Measurements from ENCODE around the gene CNTRL.

The CNTRL gene

DNA sequence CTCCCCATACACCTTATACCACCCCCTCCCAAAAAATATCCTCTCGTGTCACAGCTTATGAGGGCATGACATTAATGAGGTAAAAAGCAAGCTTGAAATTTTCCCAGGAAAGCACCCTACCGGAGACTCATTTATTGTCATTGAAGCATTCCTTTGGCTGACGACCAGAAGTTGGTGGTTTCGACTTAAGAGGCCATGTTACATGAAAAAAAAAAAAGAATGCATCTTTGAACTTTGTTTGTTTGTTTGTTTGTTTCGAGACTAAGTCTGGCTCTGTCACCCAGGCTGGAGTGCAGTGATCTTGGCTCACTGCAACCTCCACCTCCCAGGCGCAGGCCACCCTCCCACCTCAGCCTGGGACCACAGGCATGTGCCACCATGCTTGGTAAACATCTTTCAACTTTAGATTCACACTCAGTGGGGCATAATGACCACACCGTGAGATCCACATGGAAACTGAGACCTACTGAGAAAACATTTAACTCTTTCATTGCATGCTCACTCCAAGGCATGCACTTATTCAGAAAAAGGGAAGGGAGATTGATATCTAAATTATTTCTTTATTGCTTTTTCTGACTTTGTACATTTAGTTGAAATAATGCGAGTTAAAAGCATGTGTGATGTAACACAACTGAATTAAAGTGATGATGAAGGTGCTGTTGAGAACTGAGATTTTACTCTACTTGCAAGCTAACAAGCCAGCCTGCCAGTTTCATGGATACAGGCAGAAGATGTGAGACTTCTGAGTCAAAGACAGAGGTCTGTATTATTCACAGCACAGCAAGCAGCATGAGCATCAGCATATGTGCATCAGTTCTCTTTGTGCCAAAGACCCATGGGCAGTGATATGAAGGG is 132.0 kb downstream of the CNTRL start:
- DNase-seq: no peak

GRCh38 chr9:121207371-121207940 is 132.7 kb downstream of the CNTRL start:
- DNase-seq: no peak

DNA sequence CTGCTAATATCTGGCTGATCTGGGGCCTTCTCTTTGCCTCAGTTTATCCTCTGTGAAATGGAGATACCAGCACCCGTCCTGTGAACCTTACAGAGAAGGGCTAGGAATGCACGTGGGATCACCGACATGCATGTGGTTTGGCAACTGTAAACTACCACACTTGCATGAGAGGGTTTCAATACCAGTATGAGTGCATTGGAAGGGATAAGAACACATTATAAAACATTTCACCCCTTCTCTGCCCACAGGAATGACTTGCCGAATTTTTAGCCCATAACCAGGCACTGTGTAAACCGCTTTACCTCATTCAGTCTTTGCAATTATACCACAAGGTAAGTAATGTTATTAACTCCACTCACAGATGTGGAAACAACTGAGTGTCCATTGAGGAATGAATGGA is 135.8 kb downstream of the CNTRL start:
- no peak for DNase-seq

GRCh38 chr9:121213136-121213806 is 138.5 kb downstream of the CNTRL start:
- DNase-seq: peak; percentile 71

DNA sequence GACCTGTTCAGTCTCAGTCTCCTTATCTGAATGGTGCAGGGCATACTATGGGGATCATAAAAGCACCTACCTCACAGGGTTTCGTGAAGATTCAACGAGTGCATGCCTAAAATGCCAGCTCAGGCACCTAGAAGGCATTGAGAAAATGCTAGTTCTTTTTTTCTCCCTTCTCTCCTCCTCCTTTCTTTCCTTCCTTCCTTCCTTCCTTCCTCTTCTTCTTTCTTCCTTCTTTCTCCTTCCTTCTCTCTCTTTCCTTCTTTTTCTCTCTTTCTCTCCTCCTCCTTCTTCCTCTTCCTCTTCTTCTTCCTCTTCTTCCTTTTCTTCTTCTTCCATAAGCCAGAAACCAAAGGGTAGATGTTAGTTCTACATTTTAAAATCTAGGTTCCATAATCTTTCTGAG is 139.2 kb downstream of the CNTRL start:
- no peak for DNase-seq

DNA sequence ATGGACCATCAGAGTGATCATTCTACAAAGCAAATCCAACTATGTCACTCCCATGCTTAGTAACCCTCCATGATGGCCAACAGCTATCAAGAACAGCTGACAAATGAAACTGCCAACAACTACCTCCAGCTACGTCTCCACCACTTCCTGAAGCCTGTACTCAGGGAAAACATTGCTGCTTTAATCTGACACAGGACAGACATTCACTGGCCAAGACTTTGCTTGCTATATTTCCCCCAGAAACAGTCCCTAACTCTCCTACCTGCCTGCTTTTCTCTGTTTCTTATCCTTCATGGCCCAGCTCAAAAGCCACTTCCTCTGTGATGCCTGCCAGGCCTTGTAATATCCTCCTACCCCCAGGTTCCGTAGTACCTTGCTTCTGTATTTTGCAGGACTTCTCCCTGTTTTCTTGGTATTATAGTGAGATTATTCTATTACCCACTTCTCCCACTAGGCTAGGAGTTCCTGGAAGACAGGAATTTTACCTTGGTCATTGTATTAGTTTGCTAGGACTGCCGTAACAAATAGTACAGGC is 141.6 kb downstream of the CNTRL start:
- DNase-seq: no peak

DNA sequence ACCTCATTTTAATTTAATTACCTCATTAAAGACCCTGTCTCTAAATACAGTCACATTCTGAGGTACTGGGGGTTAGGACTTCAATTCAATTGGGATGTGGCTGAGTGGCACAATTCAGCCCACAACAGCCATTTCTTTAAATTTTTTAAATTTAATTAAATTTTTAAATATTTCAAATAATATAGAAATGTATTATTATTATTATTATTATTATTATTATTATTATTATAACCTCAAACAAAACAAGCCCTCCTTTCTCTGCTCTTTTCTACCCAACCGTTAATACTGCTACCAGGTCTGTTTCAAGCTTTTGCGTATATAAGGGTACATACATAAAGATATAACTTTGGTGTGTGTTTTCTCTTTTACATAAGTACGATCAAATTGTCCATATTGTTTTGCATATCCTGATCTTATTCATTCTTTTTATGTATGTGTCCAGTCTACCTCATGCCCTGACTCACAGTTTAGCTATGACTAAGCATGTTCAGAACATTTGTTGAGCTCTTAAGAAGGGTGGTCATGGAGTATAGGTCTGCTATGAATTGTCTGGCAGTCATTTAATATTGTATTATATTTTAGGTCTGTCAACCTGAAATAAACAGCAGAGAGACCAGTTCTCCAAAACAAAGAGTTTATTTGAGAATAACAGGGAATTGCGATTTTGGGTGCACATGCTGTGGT is 143.0 kb downstream of the CNTRL start:
- DNase-seq: no peak

GRCh38 chr9:121218357-121219027 is 143.7 kb downstream of the CNTRL start:
- DNase-seq: no peak

DNA sequence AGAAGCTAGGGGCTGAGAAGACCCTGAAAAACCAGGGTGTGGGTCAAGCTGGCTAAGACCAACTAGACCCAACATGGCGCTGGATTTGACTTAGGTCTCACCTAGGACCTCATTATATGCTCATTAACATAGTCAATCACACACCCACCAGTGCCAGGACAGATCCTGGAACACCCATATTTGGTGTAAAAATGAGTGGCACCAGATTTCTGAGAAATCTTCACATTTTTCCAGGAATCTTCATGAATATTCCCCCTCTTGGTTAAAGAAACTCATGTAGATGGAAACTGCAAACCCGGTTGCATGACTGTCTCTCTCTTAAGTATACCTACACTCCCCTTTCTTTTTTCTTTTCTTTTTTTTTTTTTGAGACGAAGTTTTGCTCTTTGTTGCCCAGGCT is 144.8 kb downstream of the CNTRL start:
- DNase-seq: no peak

- no peak for DNase-seq
Observed at GRCh38 chr9:121220996-121221663, 146.4 kb downstream of the CNTRL start.

DNA sequence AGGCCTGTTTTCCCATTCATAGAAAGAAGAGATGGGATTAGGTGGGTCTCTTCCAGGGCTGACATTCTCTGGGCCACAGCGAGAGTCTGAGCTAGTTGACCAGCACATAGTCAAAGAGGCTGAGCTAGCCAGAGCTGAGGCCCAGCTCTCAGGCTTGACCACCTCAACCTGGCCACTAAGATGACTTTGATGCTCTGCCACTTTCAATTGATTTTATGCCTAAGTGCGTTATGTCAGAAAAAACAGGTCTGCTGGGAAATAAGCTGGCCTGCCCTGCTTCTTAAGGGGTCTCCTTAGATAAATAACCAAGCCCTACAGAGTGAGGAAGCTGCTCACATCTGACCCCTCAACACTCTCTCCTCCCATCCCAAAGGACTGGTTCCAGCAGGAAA is 146.9 kb downstream of the CNTRL start:
- no peak for DNase-seq

- no peak for DNase-seq
Observed at GRCh38 chr9:121222524-121223171, 147.9 kb downstream of the CNTRL start.

- no peak for DNase-seq
Observed at GRCh38 chr9:121225240-121225639, 150.5 kb downstream of the CNTRL start.

DNA sequence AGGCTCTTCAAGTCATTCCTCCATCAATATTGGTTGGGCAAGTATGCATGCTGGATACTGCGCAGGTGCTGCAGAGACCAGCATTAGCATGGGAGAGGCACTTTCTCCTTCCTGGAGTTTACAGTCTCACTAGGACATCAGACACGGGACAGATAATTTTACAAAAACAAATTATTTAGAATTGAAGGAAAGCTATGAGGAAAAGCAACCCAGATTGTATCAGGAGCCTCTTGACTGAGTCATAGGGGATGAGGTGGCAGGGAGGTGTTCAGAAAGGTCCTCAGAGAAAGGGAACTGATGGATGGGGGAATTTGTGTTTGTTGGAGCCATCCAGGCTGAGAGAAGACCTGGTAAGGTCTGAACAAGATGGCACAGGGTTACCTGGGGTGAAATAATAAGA is 151.4 kb downstream of the CNTRL start:
- DNase-seq: no peak

All from activated naive CD4-positive, alpha-beta T cell treated with anti-CD3 and anti-CD28 coated beads, Interleukin-2, amount 50 U/mL, for 16 hours (primary cell).